AG09309 (cell line): ENCODE data around the gene UQCRH.

Experiments used
- DNase-seq: peaks from one replicate; pipeline ENCODE4 v3.0.0-alpha.2; 2010; ENCODE audit warnings: low read depth
- H3K4me3 ChIP-seq: 2 replicates; pipeline ENCODE4 v1.5.1; 2011; ENCODE audit warnings: mild to moderate bottlenecking, low read depth, low read length, moderate library complexity; ENCODE audit not compliant: control insufficient read depth
- CTCF ChIP-seq: IDR thresholded peaks from 2 replicates; pipeline ENCODE4 v1.5.1; 2011; ENCODE audit warnings: mild to moderate bottlenecking, low read depth, low read length, inconsistent platforms; ENCODE audit not compliant: insufficient read depth, control insufficient read depth; ENCODE audit errors: missing control alignments

The UQCRH gene

DNA sequence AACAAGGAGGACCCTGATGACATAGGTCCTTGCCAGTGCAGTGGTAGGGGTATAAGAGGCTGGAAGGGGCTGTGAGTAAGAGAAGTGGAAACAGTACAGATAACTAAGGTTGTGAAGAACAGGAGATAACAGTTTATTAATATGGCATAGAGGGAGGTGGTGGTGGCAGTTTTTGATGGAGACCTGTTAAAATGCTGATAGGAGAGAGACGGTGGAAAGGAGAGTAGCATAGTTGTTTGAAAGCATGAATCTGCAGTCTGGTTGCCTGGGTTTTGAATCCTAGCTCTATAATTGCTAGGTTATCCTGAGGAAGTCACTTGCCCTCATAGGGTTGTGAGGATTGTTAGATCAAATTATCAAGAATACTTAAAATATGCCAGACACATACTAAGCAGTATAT is 19.4 kb upstream of the UQCRH start:
- no peak overlapping the region for H3K4me3 ChIP-seq
- DNase-seq = no peak
- no peak for TF ChIP-seq CTCF

- H3K4me3 ChIP-seq = no peak overlapping the region
- no peak for DNase-seq
- TF ChIP-seq CTCF = no peak
These were observed 18.6 kb upstream of the UQCRH start for GRCh38 chr1:46284597-46285564.

GRCh38 chr1:46285730-46286477 is 17.6 kb upstream of the UQCRH start:
- DNase-seq = no peak
- H3K4me3 ChIP-seq = no peak overlapping the region
- no peak for TF ChIP-seq CTCF

GRCh38 chr1:46288485-46289133 is 14.9 kb upstream of the UQCRH start:
- H3K4me3 ChIP-seq = no peak overlapping the region
- DNase-seq = no peak
- no peak for TF ChIP-seq CTCF

GRCh38 chr1:46289134-46289494 is 14.4 kb upstream of the UQCRH start:
- DNase-seq = no peak
- H3K4me3 ChIP-seq = no peak overlapping the region
- TF ChIP-seq CTCF = no peak

GRCh38 chr1:46289976-46290375 is 13.5 kb upstream of the UQCRH start:
- TF ChIP-seq CTCF = no peak
- no peak for DNase-seq

More at GRCh38 chr1:46289976-46290375, 13.5 kb upstream of the UQCRH start:
- no peak overlapping the region for H3K4me3 ChIP-seq
